Measurements from ENCODE around the gene RAB18. TPM values are rescaled to one million over a fixed set of nuclear protein-coding genes. Genes with fewer than 3 reads are reported as not detected.

RAB18 gene
- total RNA-seq, 1 donor from 2014 or later = 40.2 TPM

DNA sequence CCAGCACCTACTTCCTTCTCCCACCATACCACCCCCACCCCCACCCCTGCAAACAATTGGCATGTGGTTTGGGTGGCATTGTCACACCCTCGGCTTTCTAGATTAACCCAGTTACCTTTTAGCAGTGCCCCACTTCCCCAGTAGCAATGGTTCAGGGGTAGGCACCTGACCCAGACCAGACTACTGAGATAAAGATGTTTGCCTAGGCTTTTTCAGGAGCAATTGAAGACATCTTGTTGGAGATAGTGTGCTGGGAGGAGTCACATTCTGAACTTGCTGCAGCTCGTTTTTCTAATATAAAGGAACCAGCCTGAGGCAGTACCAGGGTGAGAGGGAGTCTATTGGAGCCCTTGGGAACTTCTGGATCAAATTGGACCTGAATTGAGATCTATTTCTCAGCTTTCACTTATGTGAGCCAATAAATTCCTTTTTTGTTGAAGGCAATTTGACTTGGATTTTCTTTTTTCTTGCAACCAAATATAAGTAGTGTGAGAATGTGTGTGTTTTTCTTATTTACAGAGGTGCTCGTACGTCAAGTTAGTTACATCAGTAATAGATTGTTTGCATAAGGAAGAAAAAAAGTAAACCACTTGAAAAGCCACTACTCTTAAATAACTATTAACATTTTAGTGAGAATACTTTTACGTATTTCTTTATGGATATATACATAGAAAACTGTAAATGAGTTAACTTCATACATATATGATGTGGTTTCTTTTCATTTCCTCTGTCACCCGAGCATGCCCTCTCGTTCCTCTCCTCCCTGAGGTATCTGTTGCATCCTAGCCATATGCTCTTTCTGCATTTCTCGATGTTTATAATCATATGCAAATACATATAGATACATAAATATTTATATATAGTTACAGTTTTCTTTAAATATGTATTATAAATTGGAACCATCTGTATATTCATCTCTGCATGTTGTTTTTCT is 38.0 kb downstream of the RAB18 start:
- peaks cover 13 to 21% (median 15%) of the 10 kb centered on the region in 3 donors for H3K36me3 ChIP-seq (ENCODE audit: control insufficient read depth in 3 of 3, insufficient read depth in 3 of 3, low read length in 3 of 3)
- no peaks in the 10 kb centered on the region for H3K4me1 ChIP-seq (ENCODE audit: control insufficient read depth in 3 of 3, insufficient read depth in 3 of 3, low read length in 3 of 3)
- no peaks in the 10 kb centered on the region for H3K27me3 ChIP-seq (ENCODE audit: control insufficient read depth in 3 of 3, insufficient read depth in 3 of 3, low read length in 3 of 3)

GRCh38 chr10:27542812-27543211 is 38.7 kb downstream of the RAB18 start:
- no peak overlapping the region for H3K4me3 ChIP-seq (ENCODE audit: low read length in 3 of 3)
- no peaks in the 10 kb centered on the region for H3K27me3 ChIP-seq (ENCODE audit: control insufficient read depth in 3 of 3, insufficient read depth in 3 of 3, low read length in 3 of 3)
- no peak overlapping the region for H3K9ac ChIP-seq (ENCODE audit: low read depth in 1 of 3, low read length in 3 of 3)
- H3K4me1 ChIP-seq (ENCODE audit: control insufficient read depth in 3 of 3, insufficient read depth in 3 of 3, low read length in 3 of 3) = no peaks in the 10 kb centered on the region
- no peaks in the 10 kb centered on the region for H3K9me3 ChIP-seq (ENCODE audit: control insufficient read depth in 3 of 3, low read length in 3 of 3)
- no peak overlapping the region for H3K27ac ChIP-seq (ENCODE audit: low read depth, low read length)
- H3K36me3 ChIP-seq (ENCODE audit: control insufficient read depth in 3 of 3, insufficient read depth in 3 of 3, low read length in 3 of 3) = peaks cover 12 to 20% (median 13%) of the 10 kb centered on the region in 3 donors

More for the DNA sequence above, 38.0 kb downstream of the RAB18 start:
- no peak overlapping the region for H3K27ac ChIP-seq (ENCODE audit: low read depth, low read length)
- no peaks in the 10 kb centered on the region for H3K9me3 ChIP-seq (ENCODE audit: control insufficient read depth in 3 of 3, low read length in 3 of 3)
- no peak overlapping the region for H3K4me3 ChIP-seq (ENCODE audit: low read length in 3 of 3)
- H3K9ac ChIP-seq (ENCODE audit: low read depth in 1 of 3, low read length in 3 of 3) = no peak overlapping the region

GRCh38 chr10:27547047-27547446 is 42.9 kb downstream of the RAB18 start:
- H3K4me1 ChIP-seq (ENCODE audit: control insufficient read depth in 3 of 3, insufficient read depth in 3 of 3, low read length in 3 of 3) = no peaks in the 10 kb centered on the region
- no peak overlapping the region for H3K4me3 ChIP-seq (ENCODE audit: low read length in 3 of 3)
- no peak overlapping the region for H3K9ac ChIP-seq (ENCODE audit: low read depth in 1 of 3, low read length in 3 of 3)
- no peak overlapping the region for H3K27ac ChIP-seq (ENCODE audit: low read depth, low read length)
- H3K36me3 ChIP-seq (ENCODE audit: control insufficient read depth in 3 of 3, insufficient read depth in 3 of 3, low read length in 3 of 3) = peaks cover 5 to 10% (median 9%) of the 10 kb centered on the region in 3 donors
- H3K9me3 ChIP-seq (ENCODE audit: control insufficient read depth in 3 of 3, low read length in 3 of 3) = no peaks in the 10 kb centered on the region
- H3K27me3 ChIP-seq (ENCODE audit: control insufficient read depth in 3 of 3, insufficient read depth in 3 of 3, low read length in 3 of 3) = no peaks in the 10 kb centered on the region

- Histone ChIP-seq H3K27ac (ENCODE audit: low read depth, low read length) (no peak overlapping the region), H3K9ac (ENCODE audit: low read depth in 1 of 3, low read length in 3 of 3) (no peak overlapping the region), H3K4me3 (ENCODE audit: low read length in 3 of 3) (no peak overlapping the region), H3K36me3 (ENCODE audit: control insufficient read depth in 3 of 3, insufficient read depth in 3 of 3, low read length in 3 of 3) (peaks cover 4 to 10% (median 9%) of the 10 kb centered on the region in 3 donors), H3K27me3 (ENCODE audit: control insufficient read depth in 3 of 3, insufficient read depth in 3 of 3, low read length in 3 of 3) (no peaks in the 10 kb centered on the region), H3K9me3 (ENCODE audit: control insufficient read depth in 3 of 3, low read length in 3 of 3) (no peaks in the 10 kb centered on the region), H3K4me1 (ENCODE audit: control insufficient read depth in 3 of 3, insufficient read depth in 3 of 3, low read length in 3 of 3) (no peaks in the 10 kb centered on the region)
Observed at GRCh38 chr10:27547482-27547881, 43.4 kb downstream of the RAB18 start.

- Histone ChIP-seq H3K27ac (ENCODE audit: low read depth, low read length) (no peak overlapping the region), H3K9me3 (ENCODE audit: control insufficient read depth in 3 of 3, low read length in 3 of 3) (no peaks in the 10 kb centered on the region), H3K9ac (ENCODE audit: low read depth in 1 of 3, low read length in 3 of 3) (no peak overlapping the region), H3K4me3 (ENCODE audit: low read length in 3 of 3) (no peak overlapping the region), H3K27me3 (ENCODE audit: control insufficient read depth in 3 of 3, insufficient read depth in 3 of 3, low read length in 3 of 3) (no peaks in the 10 kb centered on the region), H3K36me3 (ENCODE audit: control insufficient read depth in 3 of 3, insufficient read depth in 3 of 3, low read length in 3 of 3) (peaks cover 0 to 1% (median 1%) of the 10 kb centered on the region in 3 donors), H3K4me1 (ENCODE audit: control insufficient read depth in 3 of 3, insufficient read depth in 3 of 3, low read length in 3 of 3) (no peaks in the 10 kb centered on the region)
Observed at GRCh38 chr10:27550823-27551222, 46.7 kb downstream of the RAB18 start.

- Histone ChIP-seq H3K4me3 (ENCODE audit: low read length in 3 of 3) (no peak overlapping the region), H3K27me3 (ENCODE audit: control insufficient read depth in 3 of 3, insufficient read depth in 3 of 3, low read length in 3 of 3) (no peaks in the 10 kb centered on the region), H3K9ac (ENCODE audit: low read depth in 1 of 3, low read length in 3 of 3) (no peak overlapping the region), H3K36me3 (ENCODE audit: control insufficient read depth in 3 of 3, insufficient read depth in 3 of 3, low read length in 3 of 3) (no peaks in the 10 kb centered on the region), H3K27ac (ENCODE audit: low read depth, low read length) (no peak overlapping the region), H3K9me3 (ENCODE audit: control insufficient read depth in 3 of 3, low read length in 3 of 3) (no peaks in the 10 kb centered on the region), H3K4me1 (ENCODE audit: control insufficient read depth in 3 of 3, insufficient read depth in 3 of 3, low read length in 3 of 3) (no peaks in the 10 kb centered on the region)
Observed at GRCh38 chr10:27558612-27559020, 54.5 kb downstream of the RAB18 start.

DNA sequence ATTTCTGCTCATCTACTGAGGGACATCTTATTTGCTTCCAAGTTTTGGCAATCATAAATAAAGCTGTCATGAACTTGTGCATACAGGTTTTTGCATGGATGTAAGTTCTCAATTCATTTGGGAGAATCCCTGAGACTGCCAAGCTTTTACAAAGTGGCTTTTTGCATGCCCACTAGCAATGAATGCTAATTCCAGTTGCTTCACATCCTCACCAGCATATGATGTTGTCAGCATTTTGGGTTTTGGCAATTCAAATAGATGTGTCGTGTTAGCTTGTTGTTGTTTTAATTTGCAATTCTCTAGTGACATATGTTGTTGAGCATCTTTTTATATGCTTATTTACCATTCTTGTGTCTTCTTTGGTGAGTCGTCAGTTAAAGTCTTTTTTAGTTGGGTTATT is 57.2 kb downstream of the RAB18 start:
- Histone ChIP-seq H3K4me1 (ENCODE audit: control insufficient read depth in 3 of 3, insufficient read depth in 3 of 3, low read length in 3 of 3) (no peaks in the 10 kb centered on the region), H3K36me3 (ENCODE audit: control insufficient read depth in 3 of 3, insufficient read depth in 3 of 3, low read length in 3 of 3) (no peaks in the 10 kb centered on the region), H3K9ac (ENCODE audit: low read depth in 1 of 3, low read length in 3 of 3) (no peak overlapping the region), H3K27ac (ENCODE audit: low read depth, low read length) (no peak overlapping the region), H3K4me3 (ENCODE audit: low read length in 3 of 3) (no peak overlapping the region), H3K27me3 (ENCODE audit: control insufficient read depth in 3 of 3, insufficient read depth in 3 of 3, low read length in 3 of 3) (no peaks in the 10 kb centered on the region), H3K9me3 (ENCODE audit: control insufficient read depth in 3 of 3, low read length in 3 of 3) (no peaks in the 10 kb centered on the region)

DNA sequence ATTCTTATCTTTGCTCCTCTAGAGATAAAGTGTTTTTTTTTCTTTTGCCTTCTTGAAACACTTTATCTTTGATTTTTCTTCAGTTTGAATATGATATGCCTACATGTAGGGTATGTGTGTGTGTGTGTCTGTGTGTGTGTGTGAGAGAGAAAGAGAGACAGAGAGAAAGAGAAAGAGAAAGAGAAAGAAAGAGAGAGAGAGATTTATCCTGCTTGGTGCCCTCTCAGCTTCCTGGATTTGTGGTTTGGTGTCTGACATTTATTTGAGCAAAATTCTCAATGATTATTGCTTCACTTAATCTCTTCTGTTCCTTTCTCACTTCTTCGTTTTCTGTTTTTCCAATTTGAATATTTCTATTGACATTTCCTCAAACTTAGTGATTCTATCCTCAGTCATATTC is 60.3 kb downstream of the RAB18 start:
- no peaks in the 10 kb centered on the region for H3K36me3 ChIP-seq (ENCODE audit: control insufficient read depth in 3 of 3, insufficient read depth in 3 of 3, low read length in 3 of 3)
- H3K27me3 ChIP-seq (ENCODE audit: control insufficient read depth in 3 of 3, insufficient read depth in 3 of 3, low read length in 3 of 3) = no peaks in the 10 kb centered on the region
- H3K4me3 ChIP-seq (ENCODE audit: low read length in 3 of 3) = no peak overlapping the region
- H3K9me3 ChIP-seq (ENCODE audit: control insufficient read depth in 3 of 3, low read length in 3 of 3) = no peaks in the 10 kb centered on the region
- H3K27ac ChIP-seq (ENCODE audit: low read depth, low read length) = no peak overlapping the region
- H3K9ac ChIP-seq (ENCODE audit: low read depth in 1 of 3, low read length in 3 of 3) = no peak overlapping the region
- no peaks in the 10 kb centered on the region for H3K4me1 ChIP-seq (ENCODE audit: control insufficient read depth in 3 of 3, insufficient read depth in 3 of 3, low read length in 3 of 3)

DNA sequence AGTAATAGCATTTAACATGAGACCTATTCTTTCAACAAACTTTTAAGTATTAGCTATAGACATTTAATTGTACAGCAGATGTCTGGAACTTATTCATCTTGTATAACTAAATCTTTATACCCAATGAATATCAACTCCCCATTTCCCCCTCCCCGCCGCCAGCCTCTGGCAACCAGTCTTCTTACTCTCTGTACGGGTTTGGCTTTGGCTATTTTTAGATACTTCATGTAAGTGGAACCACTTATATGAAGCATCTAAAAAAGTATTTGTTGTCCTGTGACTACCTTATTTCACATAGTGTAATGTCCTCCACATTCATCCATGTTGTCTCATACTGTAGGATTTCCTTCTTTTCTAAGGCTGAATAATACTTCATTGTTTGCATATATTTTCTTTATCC is 60.8 kb downstream of the RAB18 start:
- H3K9ac ChIP-seq (ENCODE audit: low read depth in 1 of 3, low read length in 3 of 3) = no peak overlapping the region
- H3K27ac ChIP-seq (ENCODE audit: low read depth, low read length) = no peak overlapping the region
- H3K27me3 ChIP-seq (ENCODE audit: control insufficient read depth in 3 of 3, insufficient read depth in 3 of 3, low read length in 3 of 3) = no peaks in the 10 kb centered on the region
- no peak overlapping the region for H3K4me3 ChIP-seq (ENCODE audit: low read length in 3 of 3)
- no peaks in the 10 kb centered on the region for H3K4me1 ChIP-seq (ENCODE audit: control insufficient read depth in 3 of 3, insufficient read depth in 3 of 3, low read length in 3 of 3)
- H3K9me3 ChIP-seq (ENCODE audit: control insufficient read depth in 3 of 3, low read length in 3 of 3) = no peaks in the 10 kb centered on the region
- no peaks in the 10 kb centered on the region for H3K36me3 ChIP-seq (ENCODE audit: control insufficient read depth in 3 of 3, insufficient read depth in 3 of 3, low read length in 3 of 3)
